Activated CD4-positive, alpha-beta T cell treated with anti-CD3 and anti-CD28 coated beads for 1 hour (primary cell): ENCODE results near the gene AUTS2.
"Not testable (repeated sequence)": the region's sequence is repeated elsewhere in the genome, so short reads cannot be mapped to it uniquely, and the experiment has no call there.

Experiments
- DNase-seq: peaks from one replicate; pipeline ENCODE4 v3.0.0-alpha.2; 2020

The AUTS2 gene

DNA sequence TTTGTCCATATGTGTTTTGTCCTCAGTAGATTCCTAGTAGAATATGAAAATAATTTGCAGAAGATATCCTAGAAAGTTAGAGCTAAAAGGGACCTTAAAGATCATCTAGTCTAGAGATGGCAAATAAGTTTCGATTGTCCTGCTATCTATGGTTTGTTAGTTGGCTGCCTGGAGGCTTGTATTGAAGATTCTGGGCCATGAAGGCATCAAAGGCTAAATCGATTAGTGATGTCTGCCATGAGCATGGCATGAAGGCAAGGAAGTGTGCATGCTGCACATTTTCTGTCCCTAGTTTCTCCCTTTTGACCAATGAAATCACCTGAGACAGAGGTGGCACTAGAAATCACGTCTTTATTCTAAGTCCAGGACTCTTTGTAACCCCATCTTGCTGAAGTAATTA, 979.9 kb downstream of the AUTS2 start:
- no peak for DNase-seq

DNA sequence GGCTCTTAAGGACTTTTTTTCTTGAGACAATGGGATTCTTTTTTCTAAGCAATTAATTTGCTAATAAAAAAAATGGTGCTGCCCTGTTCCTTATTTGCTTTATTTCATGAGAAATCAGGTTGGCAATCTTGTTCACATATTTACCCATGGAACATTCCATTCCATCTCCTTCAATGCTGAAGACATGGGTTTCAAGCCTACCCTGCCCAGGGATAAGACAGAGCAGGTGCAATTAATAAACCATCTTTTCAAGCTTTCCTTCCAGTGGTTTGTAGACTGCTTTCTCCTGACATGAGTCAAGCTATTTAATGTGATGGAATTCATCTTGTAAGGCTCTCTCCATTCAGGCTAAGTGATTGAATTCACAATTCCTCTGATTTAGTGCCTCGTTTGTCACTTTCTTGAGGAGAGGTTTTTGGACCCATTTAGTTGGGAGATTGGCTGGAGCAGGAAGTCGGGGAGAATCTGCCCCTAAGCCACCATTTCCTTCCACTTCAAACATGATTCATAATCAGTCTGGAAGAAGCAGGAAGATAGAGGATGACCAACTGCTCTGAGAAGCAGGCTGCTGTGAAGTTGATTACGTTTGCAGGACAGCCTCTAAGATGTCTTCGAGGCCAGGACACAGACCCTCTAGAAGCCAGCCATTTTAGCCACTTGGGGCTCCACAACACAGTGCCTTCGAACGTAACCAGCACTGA, 981.3 kb downstream of the AUTS2 start:
- DNase-seq, result no peak

- no peak for DNase-seq
Observed at GRCh38 chr7:70580161-70580560, 981.9 kb downstream of the AUTS2 start.

DNA sequence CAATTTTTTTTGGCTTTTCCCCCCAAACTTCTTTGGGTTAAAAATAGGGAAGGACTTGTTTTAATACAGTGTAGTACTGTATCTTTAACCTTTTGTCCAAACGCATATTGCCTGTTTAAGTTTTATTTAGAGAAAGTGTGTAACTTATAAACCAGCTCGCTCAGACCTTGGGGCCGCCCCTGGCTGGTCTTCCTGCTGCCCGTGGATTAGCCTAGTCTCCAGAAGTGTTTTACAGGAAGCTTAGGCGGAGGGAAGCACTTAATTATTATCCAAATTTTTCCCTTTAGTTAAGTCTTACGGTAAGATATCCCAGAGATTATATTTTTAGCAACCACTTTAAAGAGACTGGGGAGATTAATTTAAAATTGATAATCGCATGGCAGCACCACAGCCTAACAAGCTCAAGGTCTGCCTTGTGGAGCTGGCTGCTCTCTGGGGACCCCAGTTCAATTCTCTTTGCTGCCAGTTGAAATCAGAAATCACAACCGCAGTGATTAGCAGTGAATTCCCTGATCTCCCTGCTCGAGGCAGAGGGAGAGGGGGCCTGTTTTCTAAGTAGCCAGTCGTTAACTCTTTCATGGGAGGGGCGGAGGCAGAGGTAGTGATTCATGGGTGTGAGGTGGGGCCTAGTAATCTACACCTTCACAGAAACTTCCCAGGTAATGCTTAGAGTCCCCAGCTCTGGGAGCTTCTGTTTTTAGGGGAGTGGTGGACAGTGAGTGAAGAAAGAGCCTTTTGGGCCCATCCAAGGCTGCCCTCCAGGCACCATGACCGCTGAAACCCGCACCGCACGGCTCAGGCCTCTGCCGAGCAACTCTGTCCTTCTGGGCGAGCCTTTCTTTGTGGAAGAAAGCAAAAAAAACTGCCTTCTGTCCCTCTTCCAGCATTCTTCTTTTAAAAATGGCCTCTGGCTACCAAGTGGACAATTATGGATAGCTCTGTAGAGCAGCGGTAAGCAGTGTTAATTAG, 984.9 kb downstream of the AUTS2 start:
- no peak for DNase-seq

DNA sequence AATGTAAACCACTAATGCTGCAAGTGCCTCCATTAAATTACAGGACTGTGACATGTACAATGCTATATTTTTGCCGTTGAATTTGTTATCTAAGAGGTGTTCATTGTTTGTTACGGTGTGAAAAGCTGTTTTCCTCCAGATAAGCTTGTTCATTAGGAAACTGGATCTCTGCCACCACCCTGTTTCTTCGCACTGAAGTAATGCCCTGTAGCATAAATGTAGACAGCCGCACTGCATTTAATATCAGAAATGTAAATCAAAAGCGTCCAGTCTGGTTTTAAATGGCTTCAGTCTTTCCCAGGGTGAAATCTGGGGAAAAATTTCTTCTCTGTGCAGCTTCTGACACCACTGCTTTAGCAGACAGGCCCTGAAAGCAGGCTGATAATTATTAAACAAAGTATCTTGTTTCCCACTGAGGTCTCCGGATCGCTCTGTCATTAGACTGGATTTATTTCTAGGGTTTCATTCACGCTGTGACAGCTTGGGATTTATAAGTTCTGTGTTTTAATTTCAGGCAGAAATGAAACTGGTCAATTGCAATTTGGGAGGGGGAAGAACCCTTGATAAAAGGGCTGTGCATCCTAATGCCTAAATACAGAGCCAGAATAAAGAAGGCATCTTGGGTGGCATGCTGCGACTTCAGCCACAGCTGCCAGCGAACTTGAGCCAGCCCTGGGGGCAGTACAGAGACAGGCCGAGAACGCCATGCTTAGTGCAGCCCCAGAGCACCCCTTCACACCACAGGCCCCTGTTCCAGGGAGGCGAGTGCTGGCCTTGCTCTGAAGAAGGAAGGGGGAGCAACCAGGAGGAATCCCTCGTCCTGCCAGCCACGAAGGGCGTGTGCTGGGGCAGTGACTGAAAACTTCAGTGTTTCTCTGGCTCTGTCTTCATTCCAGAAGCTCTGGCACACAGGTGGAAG, 985.9 kb downstream of the AUTS2 start:
- DNase-seq, result no peak

DNA sequence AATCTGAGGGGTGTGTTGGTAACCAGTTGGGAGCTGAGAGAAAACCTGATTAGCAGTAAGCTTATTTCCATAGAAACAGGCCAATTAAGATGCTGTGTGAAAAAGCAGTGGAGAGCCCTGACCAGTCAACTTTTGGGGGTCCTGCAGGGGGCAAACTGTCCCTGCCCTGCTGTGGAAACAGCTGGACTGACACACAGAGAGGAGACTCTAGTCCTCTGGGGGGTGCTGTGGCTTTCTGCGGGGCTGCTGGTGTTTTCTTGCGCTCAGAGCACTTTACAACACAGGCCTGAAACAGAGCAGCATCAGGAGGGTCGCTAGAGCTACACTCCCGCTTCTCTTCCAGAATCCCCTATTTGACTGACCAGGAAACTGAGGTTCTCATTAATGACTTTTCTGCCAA, 986.8 kb downstream of the AUTS2 start:
- no peak for DNase-seq

GRCh38 chr7:70586822-70587221, 988.5 kb downstream of the AUTS2 start:
- DNase-seq, result no peak

DNA sequence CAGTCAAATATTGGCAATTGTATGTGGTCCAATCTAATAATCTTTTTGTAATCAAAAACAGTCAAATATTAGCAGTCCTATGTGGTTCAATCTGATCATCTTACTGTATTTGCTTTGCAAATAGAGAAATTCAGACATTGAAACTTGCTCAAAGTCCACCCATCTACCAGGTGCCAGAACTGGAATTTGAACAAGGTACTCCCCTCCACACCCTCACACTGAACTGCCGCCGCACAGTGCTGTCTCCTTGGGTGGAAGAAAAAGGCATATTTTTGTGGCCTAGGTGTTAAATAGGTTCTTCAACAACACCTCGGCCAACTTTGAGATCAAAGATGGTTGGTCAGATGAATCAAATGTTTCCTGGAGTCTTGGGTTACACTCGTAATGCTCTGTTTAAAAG, 989.5 kb downstream of the AUTS2 start:
- no peak for DNase-seq

GRCh38 chr7:70588191-70588921, 990.1 kb downstream of the AUTS2 start:
- no peak for DNase-seq

DNA sequence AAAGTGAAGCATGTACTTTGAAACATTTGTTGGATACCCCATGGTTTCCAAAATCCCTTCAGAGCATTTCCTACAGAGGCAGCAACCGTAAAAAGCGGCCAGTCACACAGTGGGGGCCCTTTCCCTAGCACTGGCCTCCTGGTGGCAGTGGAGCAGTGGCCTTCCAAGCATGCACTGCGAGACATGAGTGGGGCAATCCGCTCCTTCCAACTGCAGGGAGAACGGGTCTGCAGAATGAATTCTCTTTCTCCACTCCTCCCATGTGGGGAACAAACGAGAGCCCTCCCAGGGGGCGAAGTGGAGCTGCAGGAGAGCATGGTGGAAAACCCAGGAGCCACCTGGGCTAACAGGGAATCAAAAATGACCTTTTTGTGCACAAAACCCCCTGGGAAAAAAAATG, 990.7 kb downstream of the AUTS2 start:
- DNase-seq, result no peak

- no peak for DNase-seq
Observed at GRCh38 chr7:70589590-70589989, 991.3 kb downstream of the AUTS2 start.

DNA sequence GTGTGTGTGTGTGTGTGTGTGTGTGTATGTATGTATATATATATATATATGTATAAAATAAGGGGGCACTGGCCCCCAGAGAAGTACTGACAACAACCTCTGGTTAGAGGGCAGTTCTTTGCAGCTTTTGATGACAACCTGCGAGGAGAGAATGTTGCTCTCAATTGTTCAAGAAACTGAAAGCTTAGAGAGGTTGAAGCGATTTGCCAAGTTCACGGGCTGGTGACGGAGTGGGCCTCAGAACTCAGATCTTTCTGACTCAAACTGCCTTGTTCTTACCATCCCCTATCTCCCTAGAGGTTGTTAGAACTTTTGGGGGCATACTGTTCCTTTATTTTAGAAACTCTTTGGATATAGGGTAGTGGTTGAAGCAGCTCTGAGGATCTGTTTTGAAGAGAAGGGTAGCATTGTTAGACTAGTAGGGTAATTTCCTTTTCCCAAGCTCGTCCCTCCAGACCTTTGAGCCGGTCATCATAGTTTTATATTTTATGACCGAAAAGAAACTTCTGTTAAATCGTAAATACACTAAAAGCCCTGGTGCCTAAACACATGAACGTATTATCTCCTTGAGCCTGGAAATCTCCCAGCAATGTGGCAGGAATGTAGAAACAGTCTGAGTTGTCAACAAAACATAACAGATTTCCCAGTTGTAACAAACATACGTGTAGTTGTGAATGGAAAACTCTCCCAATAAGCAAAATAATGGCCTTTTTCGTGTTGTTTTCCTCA, 992.0 kb downstream of the AUTS2 start:
- no peak for DNase-seq

DNA sequence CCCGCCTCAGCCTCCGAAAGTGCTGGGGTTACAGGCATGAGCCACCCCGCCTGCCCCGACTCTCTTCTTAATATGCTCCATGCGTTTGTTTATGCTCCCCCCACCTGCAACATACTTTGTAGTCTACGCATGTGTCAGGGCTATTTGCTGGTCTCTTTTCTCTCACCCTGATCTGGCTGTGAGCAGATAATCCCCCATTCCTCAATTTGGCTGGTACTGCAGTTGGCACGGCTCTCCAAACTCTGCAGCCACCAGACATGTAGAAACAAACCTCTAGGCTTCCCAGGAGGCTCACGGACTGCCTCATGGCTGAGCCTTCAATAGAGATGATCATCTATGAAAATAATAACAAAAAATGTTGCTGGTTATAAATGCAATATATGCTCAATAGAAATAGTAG, 993.4 kb downstream of the AUTS2 start:
- DNase-seq, result no peak

GRCh38 chr7:70592171-70592570, 993.9 kb downstream of the AUTS2 start:
- DNase-seq, result no peak

DNA sequence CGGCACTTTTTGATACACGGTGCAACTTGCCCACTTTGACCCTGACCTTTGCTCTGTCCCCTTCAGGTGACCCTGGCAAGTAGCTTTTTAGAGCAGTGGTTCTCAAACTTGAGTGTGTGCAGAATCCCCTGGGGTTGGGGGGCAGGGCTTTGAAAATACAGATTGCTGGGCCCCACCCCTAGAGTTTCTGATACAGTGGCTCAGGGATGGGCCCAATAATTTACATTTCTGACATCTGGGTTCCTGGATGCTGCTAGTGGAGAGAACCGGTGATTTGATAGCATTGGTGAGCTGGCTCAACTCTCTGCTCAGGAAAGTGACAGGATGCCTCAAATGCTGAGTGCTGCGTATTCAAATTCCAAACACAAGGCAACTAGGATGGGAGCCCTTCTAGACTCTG, 995.9 kb downstream of the AUTS2 start:
- DNase-seq, result no peak

DNA sequence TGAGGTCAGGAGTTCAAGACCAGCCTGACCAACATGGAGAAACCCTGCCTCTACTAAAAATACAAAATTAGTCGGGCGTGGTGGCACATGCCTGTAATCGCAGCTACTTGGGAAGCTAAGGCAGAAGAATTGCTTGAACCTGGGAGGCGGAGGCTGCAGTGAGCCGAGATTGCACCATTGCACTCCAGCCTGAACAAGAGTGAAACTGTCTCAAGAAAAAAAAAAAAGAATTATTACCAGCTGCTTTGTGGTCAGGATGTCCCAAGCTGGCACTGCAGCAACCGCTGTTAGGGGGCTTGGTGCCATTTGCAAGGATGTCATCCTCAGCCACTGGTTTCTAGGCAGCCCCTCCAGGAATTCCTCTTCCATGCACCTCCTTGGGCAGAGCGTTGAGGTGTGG, 996.6 kb downstream of the AUTS2 start:
- DNase-seq, result not testable (repeated sequence)

- no peak for DNase-seq
Observed at GRCh38 chr7:70595370-70595754, 997.1 kb downstream of the AUTS2 start.

- DNase-seq, result no peak
Observed at GRCh38 chr7:70595755-70596597, 997.7 kb downstream of the AUTS2 start.

DNA sequence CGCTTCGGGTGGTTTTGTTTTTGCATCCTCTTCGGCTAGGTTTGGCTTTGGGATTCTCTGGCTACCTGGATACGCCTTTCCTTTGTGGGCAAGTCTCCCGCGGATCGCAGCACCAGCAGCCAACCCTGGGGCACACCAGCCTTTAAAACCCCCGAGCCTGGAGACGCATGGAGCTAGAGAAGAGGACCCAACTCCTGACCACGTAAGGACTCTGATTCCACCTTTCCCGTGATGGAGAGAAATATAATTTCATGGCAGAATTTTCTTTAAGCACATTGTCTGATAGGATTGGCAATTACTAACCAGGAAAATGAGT, 998.3 kb downstream of the AUTS2 start:
- no peak for DNase-seq

GRCh38 chr7:70597066-70597465, 998.8 kb downstream of the AUTS2 start:
- DNase-seq, result no peak

DNA sequence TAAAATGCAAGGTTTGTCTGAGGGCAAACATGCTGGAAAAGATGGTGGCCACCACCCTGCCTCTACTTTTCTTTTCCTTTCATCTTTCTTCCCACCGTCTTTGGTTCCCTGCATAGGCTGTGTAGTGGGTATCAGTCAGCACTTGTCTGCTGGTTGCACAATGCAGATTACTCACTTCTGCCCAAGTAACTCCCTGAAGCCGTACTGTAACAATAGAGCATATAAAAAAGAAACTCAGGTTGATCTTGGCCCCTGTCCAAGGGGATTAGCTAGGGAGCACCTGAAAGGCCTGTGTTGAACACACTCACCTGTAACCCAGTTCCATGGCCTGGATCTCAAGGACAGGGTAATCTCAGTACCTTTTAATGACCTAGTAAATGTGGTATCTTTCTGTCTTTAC, 1000.7 kb downstream of the AUTS2 start:
- DNase-seq, result no peak
